RWPE2 (cell line): ENCODE data around the gene DENND1A.

ENCODE experiments used
- ATAC-seq: fragments of 200-7000 bp; cut with Tn5 transposase; 3 replicates; pipeline ENCODE4 v1.9.1; 2021; ENCODE audit warnings: low read depth
- DNase-seq: peaks from one replicate; pipeline ENCODE4 v3.0.0-alpha.2; 2020; ENCODE audit warnings: low spot score
- H3K27ac ChIP-seq: fragments of 450-650 bp; 2 replicates; pipeline ENCODE4 v1.5.1; 2017; ENCODE audit warnings: mild to moderate bottlenecking; ENCODE audit not compliant: poor library complexity, severe bottlenecking
- H3K27me3 ChIP-seq: fragments of 250-450 bp; sonication (Bioruptor Pico); 2 replicates; pipeline ENCODE4 v1.5.1; 2021; ENCODE audit warnings: mild to moderate bottlenecking, moderate library complexity; ENCODE audit not compliant: insufficient read depth, poor library complexity, severe bottlenecking
- H3K36me3 ChIP-seq: fragments of 250-450 bp; sonication (Bioruptor Pico); 2 replicates; pipeline ENCODE4 v1.5.1; 2020; ENCODE audit warnings: low read depth, mild to moderate bottlenecking, moderate library complexity
- H3K4me1 ChIP-seq: fragments of 250-450 bp; sonication (Bioruptor Pico); 2 replicates; pipeline ENCODE4 v1.5.1; 2021; ENCODE audit warnings: mild to moderate bottlenecking, moderate library complexity; ENCODE audit not compliant: insufficient read depth, poor library complexity, severe bottlenecking
- H3K4me3 ChIP-seq: fragments of 250-450 bp; sonication (Bioruptor Pico); 2 replicates; pipeline ENCODE4 v1.5.1; 2021; ENCODE audit warnings: mild to moderate bottlenecking, moderate library complexity; ENCODE audit not compliant: severe bottlenecking
- H3K9me3 ChIP-seq: fragments of 250-450 bp; sonication (Bioruptor Pico); 2 replicates; pipeline ENCODE4 v1.5.1; 2021; ENCODE audit warnings: mild to moderate bottlenecking, moderate library complexity; ENCODE audit not compliant: severe bottlenecking
- CTCF ChIP-seq: fragments of 450-650 bp; IDR thresholded peaks from one replicate; pipeline ENCODE4 v1.5.1; 2017; ENCODE audit warnings: mild to moderate bottlenecking, moderate library complexity; ENCODE audit not compliant: poor library complexity, severe bottlenecking

DENND1A gene

GRCh38 chr9:123524866-123525265 lies 405.1 kb downstream of the DENND1A start:
- Histone ChIP-seq H3K4me1 (no peaks in the 10 kb centered on the region), H3K27ac (no peak overlapping the region), H3K27me3 (no peaks in the 10 kb centered on the region), H3K36me3 (no peaks in the 10 kb centered on the region), H3K9me3 (peaks cover 1% of the 10 kb centered on the region), H3K4me3 (no peak overlapping the region)
- TF ChIP-seq CTCF, result no peak
- ATAC-seq (no peak), DNase-seq (no peak)

- no peak for DNase-seq
- no peaks in the 10 kb centered on the region for H3K4me1 ChIP-seq
- H3K36me3 ChIP-seq, result no peaks in the 10 kb centered on the region
- no peak for TF ChIP-seq CTCF
- H3K27ac ChIP-seq, result no peak overlapping the region
- no peaks in the 10 kb centered on the region for H3K9me3 ChIP-seq
- H3K27me3 ChIP-seq, result no peaks in the 10 kb centered on the region
- no peak for ATAC-seq
- H3K4me3 ChIP-seq, result no peak overlapping the region
Observed at GRCh38 chr9:123523845-123524244, 406.1 kb downstream of the DENND1A start.

- Histone ChIP-seq H3K27ac (no peak overlapping the region), H3K4me1 (no peaks in the 10 kb centered on the region), H3K36me3 (no peaks in the 10 kb centered on the region), H3K9me3 (no peaks in the 10 kb centered on the region), H3K4me3 (no peak overlapping the region), H3K27me3 (no peaks in the 10 kb centered on the region)
- TF ChIP-seq CTCF, result no peak
- DNase-seq, result no peak
- no peak for ATAC-seq
Observed at GRCh38 chr9:123523001-123523400, 406.9 kb downstream of the DENND1A start.

- Histone ChIP-seq H3K4me3 (no peak overlapping the region), H3K9me3 (no peaks in the 10 kb centered on the region), H3K27me3 (no peaks in the 10 kb centered on the region), H3K27ac (no peak overlapping the region), H3K4me1 (no peaks in the 10 kb centered on the region), H3K36me3 (no peaks in the 10 kb centered on the region)
- no peak for DNase-seq
- no peak for TF ChIP-seq CTCF
- ATAC-seq, result no peak
Observed at GRCh38 chr9:123522251-123522650, 407.7 kb downstream of the DENND1A start.

- Histone ChIP-seq H3K27ac (no peak overlapping the region), H3K4me1 (no peaks in the 10 kb centered on the region)
- DNase-seq, result no peak
Observed at GRCh38 chr9:123518338-123518737, 411.6 kb downstream of the DENND1A start.

More at GRCh38 chr9:123518338-123518737, 411.6 kb downstream of the DENND1A start:
- H3K27me3 ChIP-seq, result no peaks in the 10 kb centered on the region
- H3K36me3 ChIP-seq, result no peaks in the 10 kb centered on the region
- no peak overlapping the region for H3K4me3 ChIP-seq
- no peak for ATAC-seq
- no peaks in the 10 kb centered on the region for H3K9me3 ChIP-seq
- TF ChIP-seq CTCF, result no peak
